Activated naive CD8-positive, alpha-beta T cell treated with anti-CD3 and anti-CD28 coated beads, Interleukin-2, amount 10 ng/mL, durations not matched to agents 7 days and 5 days (primary cell): ENCODE data around the gene IL21R. TPM values are rescaled to one million over a fixed set of nuclear protein-coding genes. Genes with fewer than 3 reads are reported as not detected.

Source experiments
- ATAC-seq: fragments of 150-1000 bp; cut with Tn5 transposase; one replicate; pipeline ENCODE4 v1.10.0; 2021; ENCODE audit warnings: low read depth, moderate library complexity
- POLR2A ChIA-PET: fragments of 350-600 bp; sonication (Branson Sonifier 250); formaldehyde crosslinking; loops from one replicate; lab custom pipeline; 2021; ENCODE audit warnings: antibody characterized with exemption; lab: Charles Lee
- DNase-seq: peaks from one replicate; pipeline ENCODE4 v3.0.0; 2021
- H3K27ac Mint-ChIP-seq: one replicate; pipeline ENCODE4 v1.8.0; 2022; ENCODE audit warnings: mild to moderate bottlenecking, mixed read lengths
- H3K27me3 Mint-ChIP-seq: one replicate; pipeline ENCODE4 v1.8.0; 2022; ENCODE audit warnings: mild to moderate bottlenecking, moderate library complexity, mixed read lengths
- H3K36me3 Mint-ChIP-seq: one replicate; pipeline ENCODE4 v1.8.0; 2021; ENCODE audit warnings: mild to moderate bottlenecking, mixed read lengths
- H3K4me1 Mint-ChIP-seq: one replicate; pipeline ENCODE4 v1.8.0; 2021; ENCODE audit warnings: mixed read lengths
- H3K4me3 Mint-ChIP-seq: one replicate; pipeline ENCODE4 v1.8.0; 2022; ENCODE audit warnings: mild to moderate bottlenecking, moderate library complexity, mixed read lengths
- H3K9me3 Mint-ChIP-seq: one replicate; pipeline ENCODE4 v1.8.0; 2021; ENCODE audit warnings: mixed read lengths
- total RNA-seq, 2 experiments: library from RNA; stranded (reverse); gene quantifications; one replicate each; pipeline ENCODE4 v1.2.3, GENCODE V29; 2021

The IL21R gene
- total RNA-seq, 2 experiments from 2014 or later: 27.2 to 27.5 TPM

GRCh38 chr16:27462200-27462845, 60.3 kb downstream of the IL21R start:
- POLR2A ChIA-PET: interaction anchor here (0.8 to 2.0 kb wide), 6 partner anchors 10 to 293 kb away, joined by 3 to 8 read pairs (median 4); partner anchors contain the start of gene KDM8
- no peak overlapping the region for H3K4me3 Mint-ChIP-seq
- no peaks in the 10 kb centered on the region for H3K9me3 Mint-ChIP-seq
- peaks cover 32% of the 10 kb centered on the region for H3K36me3 Mint-ChIP-seq
- H3K27ac Mint-ChIP-seq: no peak overlapping the region
- no peaks in the 10 kb centered on the region for H3K27me3 Mint-ChIP-seq
- DNase-seq (no peak), ATAC-seq (no peak)
- H3K4me1 Mint-ChIP-seq: peaks cover 18% of the 10 kb centered on the region

GRCh38 chr16:27462846-27463682, 61.1 kb downstream of the IL21R start:
- ATAC-seq (no peak), DNase-seq (peak; percentile 31)
- Mint-ChIP-seq H3K36me3 (peaks cover 39% of the 10 kb centered on the region), H3K27me3 (no peaks in the 10 kb centered on the region), H3K4me1 (peaks cover 16% of the 10 kb centered on the region), H3K4me3 (peak overlapping the region; percentile 56), H3K9me3 (no peaks in the 10 kb centered on the region), H3K27ac (peak overlapping the region; percentile 83)
- POLR2A ChIA-PET: interaction anchor here (0.8 to 2.4 kb wide), 7 partner anchors 10 to 297 kb away, joined by 3 to 8 read pairs (median 4); partner anchors contain the start of genes GTF3C1, KATNIP and KDM8

GRCh38 chr16:27463741-27464591, 62.0 kb downstream of the IL21R start:
- Mint-ChIP-seq H3K4me1 (peaks cover 16% of the 10 kb centered on the region), H3K36me3 (peaks cover 44% of the 10 kb centered on the region)

GRCh38 chr16:27464626-27465482, 62.9 kb downstream of the IL21R start:
- DNase-seq: no peak
- Mint-ChIP-seq H3K4me3 (no peak overlapping the region), H3K36me3 (peaks cover 44% of the 10 kb centered on the region)

More at GRCh38 chr16:27463741-27464591, 62.0 kb downstream of the IL21R start:
- Mint-ChIP-seq H3K27me3 (no peaks in the 10 kb centered on the region), H3K27ac (peak overlapping the region; percentile 83), H3K9me3 (no peaks in the 10 kb centered on the region), H3K4me3 (peak overlapping the region; percentile 56)
- POLR2A ChIA-PET: interaction anchor here (1.1 to 2.4 kb wide), 3 partner anchors 86 to 297 kb away, joined by 3 to 8 read pairs (median 4); partner anchors contain the start of genes GTF3C1 and KATNIP
- DNase-seq (peak; percentile 67), ATAC-seq (peak; percentile 76)

GRCh38 chr16:27465483-27465879, 63.5 kb downstream of the IL21R start:
- no peaks in the 10 kb centered on the region for H3K9me3 Mint-ChIP-seq
- ATAC-seq (no peak), DNase-seq (peak; percentile 23)
- H3K27ac Mint-ChIP-seq: no peak overlapping the region
- no peaks in the 10 kb centered on the region for H3K27me3 Mint-ChIP-seq
- peaks cover 47% of the 10 kb centered on the region for H3K36me3 Mint-ChIP-seq
- H3K4me3 Mint-ChIP-seq: no peak overlapping the region
- peaks cover 11% of the 10 kb centered on the region for H3K4me1 Mint-ChIP-seq
- POLR2A ChIA-PET: interaction anchor here (2.4 kb wide), 1 partner anchor 84 kb away, joined by 8 read pairs; the partner anchor contains the start of genes GTF3C1 and KATNIP

More at GRCh38 chr16:27464626-27465482, 62.9 kb downstream of the IL21R start:
- no peak for ATAC-seq
- Mint-ChIP-seq H3K9me3 (no peaks in the 10 kb centered on the region), H3K4me1 (peaks cover 12% of the 10 kb centered on the region), H3K27me3 (no peaks in the 10 kb centered on the region), H3K27ac (peak overlapping the region; percentile 61)
- POLR2A ChIA-PET: interaction anchor here (1.4 to 2.4 kb wide), 2 partner anchors 85 to 230 kb away, joined by 3 to 8 read pairs; partner anchors contain the start of genes GTF3C1 and KATNIP

GRCh38 chr16:27468941-27469531, 67.1 kb downstream of the IL21R start:
- Mint-ChIP-seq H3K4me3 (no peak overlapping the region), H3K27me3 (no peaks in the 10 kb centered on the region), H3K9me3 (no peaks in the 10 kb centered on the region), H3K4me1 (peaks cover under 1% of the 10 kb centered on the region), H3K36me3 (peaks cover 52% of the 10 kb centered on the region), H3K27ac (no peak overlapping the region)
- POLR2A ChIA-PET: interaction anchor here (1.5 kb wide), 1 partner anchor 81 kb away, joined by 5 read pairs; the partner anchor contains the start of genes GTF3C1 and KATNIP
- ATAC-seq (no peak), DNase-seq (no peak)

- no peaks in the 10 kb centered on the region for H3K4me1 Mint-ChIP-seq
- H3K36me3 Mint-ChIP-seq: peaks cover 51% of the 10 kb centered on the region
- DNase-seq: no peak
- no peak overlapping the region for H3K4me3 Mint-ChIP-seq
- H3K9me3 Mint-ChIP-seq: no peaks in the 10 kb centered on the region
- H3K27me3 Mint-ChIP-seq: no peaks in the 10 kb centered on the region
- no peak overlapping the region for H3K27ac Mint-ChIP-seq
- ATAC-seq: no peak
- POLR2A ChIA-PET: interaction anchor here (1.5 kb wide), 1 partner anchor 79 kb away, joined by 5 read pairs; the partner anchor contains the start of genes GTF3C1 and KATNIP
These were observed 68.8 kb downstream of the IL21R start for GRCh38 chr16:27470567-27471431.

- Mint-ChIP-seq H3K27ac (peak overlapping the region; percentile 13), H3K9me3 (no peaks in the 10 kb centered on the region), H3K27me3 (no peaks in the 10 kb centered on the region), H3K4me1 (no peaks in the 10 kb centered on the region), H3K36me3 (peaks cover 45% of the 10 kb centered on the region), H3K4me3 (no peak overlapping the region)
- ATAC-seq: no peak
- POLR2A ChIA-PET: no interaction called here
- DNase-seq: no peak
These were observed 69.7 kb downstream of the IL21R start for GRCh38 chr16:27471661-27472060.

GRCh38 chr16:27472091-27473020, 70.4 kb downstream of the IL21R start:
- H3K9me3 Mint-ChIP-seq: no peaks in the 10 kb centered on the region
- no peaks in the 10 kb centered on the region for H3K27me3 Mint-ChIP-seq
- H3K27ac Mint-ChIP-seq: no peak overlapping the region
- no peak overlapping the region for H3K4me3 Mint-ChIP-seq
- DNase-seq: no peak
- H3K36me3 Mint-ChIP-seq: peaks cover 39% of the 10 kb centered on the region
- H3K4me1 Mint-ChIP-seq: no peaks in the 10 kb centered on the region
- no peak for ATAC-seq
- POLR2A ChIA-PET: no interaction called here
